ENCODE data around the gene CELF1.

CELF1 gene

GRCh38 chr11:47524291-47524874, 28.5 kb downstream of the CELF1 start:
- no peak for TF ChIP-seq ZBTB7A (IDR thresholded peaks at IDR 0.05; ENCODE audit: low read depth)
- no peak for TF ChIP-seq FOXM1 (IDR thresholded peaks at IDR 0.05; ENCODE audit: borderline replicate concordance, low read depth)
- TF ChIP-seq TEAD4 (IDR thresholded peaks at IDR 0.05), result no peak
- no peak for TF ChIP-seq EGR1 (IDR thresholded peaks at IDR 0.05)
- TF ChIP-seq TAF1 (IDR thresholded peaks at IDR 0.05; ENCODE audit: low read depth), result no peak
- TF ChIP-seq USF1 (IDR thresholded peaks at IDR 0.05), result no peak
- no peak for TF ChIP-seq CEBPB (IDR thresholded peaks at IDR 0.05)
- TF ChIP-seq RAD21 (IDR thresholded peaks at IDR 0.05; ENCODE audit: low read depth), result no peak
- no peak for TF ChIP-seq MAX (IDR thresholded peaks at IDR 0.05)
- TF ChIP-seq TCF12 (IDR thresholded peaks at IDR 0.05; ENCODE audit: low read depth), result no peak
- TF ChIP-seq, protein P1, sequence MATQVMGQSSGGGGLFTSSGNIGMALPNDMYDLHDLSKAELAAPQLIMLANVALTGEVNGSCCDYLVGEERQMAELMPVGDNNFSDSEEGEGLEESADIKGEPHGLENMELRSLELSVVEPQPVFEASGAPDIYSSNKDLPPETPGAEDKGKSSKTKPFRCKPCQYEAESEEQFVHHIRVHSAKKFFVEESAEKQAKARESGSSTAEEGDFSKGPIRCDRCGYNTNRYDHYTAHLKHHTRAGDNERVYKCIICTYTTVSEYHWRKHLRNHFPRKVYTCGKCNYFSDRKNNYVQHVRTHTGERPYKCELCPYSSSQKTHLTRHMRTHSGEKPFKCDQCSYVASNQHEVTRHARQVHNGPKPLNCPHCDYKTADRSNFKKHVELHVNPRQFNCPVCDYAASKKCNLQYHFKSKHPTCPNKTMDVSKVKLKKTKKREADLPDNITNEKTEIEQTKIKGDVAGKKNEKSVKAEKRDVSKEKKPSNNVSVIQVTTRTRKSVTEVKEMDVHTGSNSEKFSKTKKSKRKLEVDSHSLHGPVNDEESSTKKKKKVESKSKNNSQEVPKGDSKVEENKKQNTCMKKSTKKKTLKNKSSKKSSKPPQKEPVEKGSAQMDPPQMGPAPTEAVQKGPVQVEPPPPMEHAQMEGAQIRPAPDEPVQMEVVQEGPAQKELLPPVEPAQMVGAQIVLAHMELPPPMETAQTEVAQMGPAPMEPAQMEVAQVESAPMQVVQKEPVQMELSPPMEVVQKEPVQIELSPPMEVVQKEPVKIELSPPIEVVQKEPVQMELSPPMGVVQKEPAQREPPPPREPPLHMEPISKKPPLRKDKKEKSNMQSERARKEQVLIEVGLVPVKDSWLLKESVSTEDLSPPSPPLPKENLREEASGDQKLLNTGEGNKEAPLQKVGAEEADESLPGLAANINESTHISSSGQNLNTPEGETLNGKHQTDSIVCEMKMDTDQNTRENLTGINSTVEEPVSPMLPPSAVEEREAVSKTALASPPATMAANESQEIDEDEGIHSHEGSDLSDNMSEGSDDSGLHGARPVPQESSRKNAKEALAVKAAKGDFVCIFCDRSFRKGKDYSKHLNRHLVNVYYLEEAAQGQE (IDR thresholded peaks at IDR 0.05; ENCODE audit: low read depth), result no peak
- TF ChIP-seq CREB1 (IDR thresholded peaks at IDR 0.05; ENCODE audit: low read depth), result no peak
- no peak for TF ChIP-seq EP300 (IDR thresholded peaks at IDR 0.05; ENCODE audit: borderline replicate concordance)
- no peak for TF ChIP-seq NFIC (IDR thresholded peaks at IDR 0.05)
- no peak for TF ChIP-seq YY1 (IDR thresholded peaks at IDR 0.05; ENCODE audit: low read depth)

DNA sequence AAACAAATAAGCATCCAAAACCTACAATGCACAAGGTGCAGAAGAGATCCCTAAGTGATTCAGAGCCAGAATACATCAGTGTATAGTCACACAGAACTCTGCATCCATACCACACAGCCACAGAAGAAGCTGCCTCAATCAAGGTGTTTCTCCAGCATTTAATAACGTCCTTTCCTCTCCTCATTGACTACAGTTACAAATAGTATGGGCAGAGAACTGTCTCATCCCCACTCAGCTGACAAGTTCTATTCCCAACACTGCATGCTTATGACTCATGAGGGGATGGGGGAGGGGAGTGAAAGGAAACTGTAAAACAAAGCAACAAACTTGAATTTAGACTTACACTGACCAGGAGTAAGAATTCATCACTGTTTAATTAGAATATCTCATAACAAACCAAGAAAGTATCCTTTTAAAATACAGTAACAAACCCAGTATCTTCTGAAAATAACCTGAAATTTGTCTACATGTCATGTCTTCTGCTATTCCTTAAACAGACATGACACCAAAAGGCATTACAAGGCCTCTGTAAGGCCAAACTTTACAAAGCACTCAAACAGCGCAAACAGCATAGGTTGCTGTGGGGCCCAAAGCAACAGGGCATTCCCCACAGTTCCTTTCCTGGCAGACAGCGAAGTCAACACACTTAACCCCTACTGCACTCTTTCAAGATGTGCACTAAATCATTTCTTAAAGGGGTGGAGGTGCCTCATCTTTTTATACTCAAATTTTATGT, 29.3 kb downstream of the CELF1 start:
- no peak for TF ChIP-seq YY1 (IDR thresholded peaks at IDR 0.05; ENCODE audit: low read depth)
- no peak for TF ChIP-seq EP300 (IDR thresholded peaks at IDR 0.05; ENCODE audit: borderline replicate concordance)
- TF ChIP-seq FOXM1 (IDR thresholded peaks at IDR 0.05; ENCODE audit: borderline replicate concordance, low read depth), result no peak
- TF ChIP-seq TEAD4 (IDR thresholded peaks at IDR 0.05), result no peak
- no peak for TF ChIP-seq ZBTB7A (IDR thresholded peaks at IDR 0.05; ENCODE audit: low read depth)
- TF ChIP-seq USF1 (IDR thresholded peaks at IDR 0.05), result no peak
- no peak for TF ChIP-seq RAD21 (IDR thresholded peaks at IDR 0.05; ENCODE audit: low read depth)
- TF ChIP-seq TCF12 (IDR thresholded peaks at IDR 0.05; ENCODE audit: low read depth), result no peak
- no peak for TF ChIP-seq EGR1 (IDR thresholded peaks at IDR 0.05)
- TF ChIP-seq NFIC (IDR thresholded peaks at IDR 0.05), result no peak
- TF ChIP-seq CREB1 (IDR thresholded peaks at IDR 0.05; ENCODE audit: low read depth), result no peak
- TF ChIP-seq TAF1 (IDR thresholded peaks at IDR 0.05; ENCODE audit: low read depth), result no peak
- TF ChIP-seq CEBPB (IDR thresholded peaks at IDR 0.05), result no peak
- TF ChIP-seq, protein P1 (IDR thresholded peaks at IDR 0.05; ENCODE audit: low read depth), result no peak
- no peak for TF ChIP-seq MAX (IDR thresholded peaks at IDR 0.05)

DNA sequence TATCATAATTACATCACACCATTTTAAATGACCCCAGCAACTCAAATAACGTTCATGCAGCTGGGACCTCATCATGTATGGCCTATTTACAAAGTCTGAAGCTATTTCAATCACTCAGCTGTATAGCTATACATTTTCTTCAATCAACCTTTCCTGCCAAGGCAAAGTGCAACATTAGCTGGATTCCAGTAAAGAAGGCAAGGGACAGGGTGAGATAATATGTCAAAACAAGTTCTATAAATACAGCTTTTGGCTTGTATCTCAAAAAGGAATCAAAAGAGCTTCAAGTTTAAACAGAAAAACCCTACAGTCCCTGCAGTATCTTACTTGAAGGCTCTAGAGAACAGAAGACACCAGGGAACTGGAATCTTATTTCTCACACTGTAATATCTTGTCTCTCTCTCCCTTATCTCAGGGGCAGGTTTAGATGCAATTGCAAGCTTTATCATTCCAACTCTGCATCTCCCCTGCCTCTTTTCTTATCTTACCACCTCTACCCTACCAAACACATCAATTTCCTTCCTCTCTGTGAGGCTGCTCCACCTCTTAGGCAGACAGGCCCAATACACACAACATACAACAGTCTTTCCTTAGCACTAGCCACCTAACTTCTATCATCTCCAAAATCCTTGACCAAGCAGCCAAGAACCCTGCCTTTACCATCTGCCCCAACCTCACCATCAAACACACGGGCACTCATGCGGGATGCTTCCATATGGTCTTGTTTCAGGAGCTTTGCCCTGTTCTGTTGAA, 34.5 kb downstream of the CELF1 start:
- TF ChIP-seq TEAD4 (IDR thresholded peaks at IDR 0.05), result no peak
- no peak for TF ChIP-seq ZBTB7A (IDR thresholded peaks at IDR 0.05; ENCODE audit: low read depth)

GRCh38 chr11:47516984-47517853, 35.7 kb downstream of the CELF1 start:
- TF ChIP-seq EP300 (IDR thresholded peaks at IDR 0.05; ENCODE audit: borderline replicate concordance), result no peak
- TF ChIP-seq FOXM1 (IDR thresholded peaks at IDR 0.05; ENCODE audit: borderline replicate concordance, low read depth), result no peak
- TF ChIP-seq TAF1 (IDR thresholded peaks at IDR 0.05; ENCODE audit: low read depth), result no peak
- no peak for TF ChIP-seq CEBPB (IDR thresholded peaks at IDR 0.05)
- no peak for TF ChIP-seq EGR1 (IDR thresholded peaks at IDR 0.05)
- TF ChIP-seq YY1 (IDR thresholded peaks at IDR 0.05; ENCODE audit: low read depth), result no peak
- TF ChIP-seq USF1 (IDR thresholded peaks at IDR 0.05), result no peak
- no peak for TF ChIP-seq TCF12 (IDR thresholded peaks at IDR 0.05; ENCODE audit: low read depth)
- no peak for TF ChIP-seq TEAD4 (IDR thresholded peaks at IDR 0.05)
- TF ChIP-seq NFIC (IDR thresholded peaks at IDR 0.05), result no peak
- TF ChIP-seq RAD21 (IDR thresholded peaks at IDR 0.05; ENCODE audit: low read depth), result no peak
- TF ChIP-seq ZBTB7A (IDR thresholded peaks at IDR 0.05; ENCODE audit: low read depth), result no peak
- TF ChIP-seq, protein P1 (IDR thresholded peaks at IDR 0.05; ENCODE audit: low read depth), result no peak

Measured in Ishikawa (cell line).